ENCODE results near the gene SRC.

GRCh38 chr20:37452236-37452635, 106.3 kb downstream of the SRC start:
- no peak for TF ChIP-seq CTCF (IDR thresholded peaks at IDR 0.05)
- TF ChIP-seq EZH2 (IDR thresholded peaks at IDR 0.05), result no peak
